OCI-LY1 (cell line): ENCODE measurements around the gene UST.

Source experiments
- H2AFZ ChIP-seq: fragments of 200-600 bp; sonication (generic), shearing (Covaris generic); 2 replicates; pipeline ENCODE4 v1.6.0; 2014; ENCODE audit warnings: antibody characterized with exemption, mild to moderate bottlenecking, low read length
- H3F3A ChIP-seq: fragments of 200-600 bp; sonication (generic), shearing (Covaris generic); 2 replicates; pipeline ENCODE4 v1.6.0; 2014; ENCODE audit warnings: mild to moderate bottlenecking, antibody characterized with exemption, low read length, moderate library complexity; ENCODE audit not compliant: insufficient read depth
- H3K27ac ChIP-seq: fragments of 200-600 bp; sonication (generic); 2 replicates; pipeline ENCODE4 v1.5.1; 2014; ENCODE audit warnings: low read length, mixed run types, mild to moderate bottlenecking, low read depth; ENCODE audit not compliant: poor library complexity, severe bottlenecking
- H3K27me3 ChIP-seq: fragments of 200-600 bp; sonication (generic); 2 replicates; pipeline ENCODE4 v1.6.0; 2014; ENCODE audit warnings: antibody characterized with exemption, mild to moderate bottlenecking, low read length, moderate library complexity; ENCODE audit not compliant: insufficient read depth
- H3K36me3 ChIP-seq: fragments of 200-600 bp; sonication (generic); 2 replicates; pipeline ENCODE4 v1.6.1; 2014; ENCODE audit warnings: mild to moderate bottlenecking, antibody characterized with exemption, low read length, moderate library complexity, mixed read lengths; ENCODE audit not compliant: insufficient read depth
- H3K4me1 ChIP-seq: fragments of 200-600 bp; sonication (generic); 2 replicates; pipeline ENCODE4 v1.5.1; 2014; ENCODE audit warnings: mild to moderate bottlenecking, low read length, moderate library complexity; ENCODE audit not compliant: insufficient read depth, severe bottlenecking
- H3K4me2 ChIP-seq: fragments of 200-600 bp; sonication (generic), shearing (Covaris generic); 2 replicates; pipeline ENCODE4 v1.6.1; 2014; ENCODE audit warnings: low read length
- H3K4me3 ChIP-seq: fragments of 200-600 bp; sonication (generic); 2 replicates; pipeline ENCODE4 v1.5.1; 2014; ENCODE audit warnings: low read length, low read depth, mild to moderate bottlenecking, mixed read lengths; ENCODE audit not compliant: poor library complexity, severe bottlenecking
- H3K79me2 ChIP-seq: fragments of 200-600 bp; shearing (Covaris generic); 2 replicates; pipeline ENCODE4 v1.6.1; 2016; ENCODE audit warnings: mixed run types, low read length, mixed read lengths; ENCODE audit not compliant: insufficient read depth
- H3K9ac ChIP-seq: fragments of 200-600 bp; sonication (generic), shearing (Covaris generic); 2 replicates; pipeline ENCODE4 v1.6.1; 2014; ENCODE audit warnings: mild to moderate bottlenecking, low read length, mixed read lengths
- H3K9me2 ChIP-seq: fragments of 200-600 bp; sonication (generic), shearing (Covaris generic); 2 replicates; pipeline ENCODE4 v1.6.1; 2014; ENCODE audit warnings: low read depth, mild to moderate bottlenecking, low read length, mixed read lengths
- H3K9me3 ChIP-seq: fragments of 200-600 bp; shearing (Covaris generic); 2 replicates; pipeline ENCODE4 v1.6.1; 2014; ENCODE audit warnings: low read length, mixed read lengths
- H4K20me1 ChIP-seq: fragments of 200-600 bp; sonication (generic), shearing (Covaris generic); 2 replicates; pipeline ENCODE4 v1.6.0; 2016; ENCODE audit warnings: mild to moderate bottlenecking, low read length; ENCODE audit not compliant: insufficient read depth
- EZH2 ChIP-seq: fragments of 200-600 bp; sonication (generic), shearing (Covaris generic); IDR thresholded peaks from 2 replicates; pipeline ENCODE4 v1.8.0; 2017; ENCODE audit warnings: borderline replicate concordance, mixed run types, mild to moderate bottlenecking, antibody characterized with exemption, low read length, moderate library complexity, mixed read lengths
- TF ChIP-seq, protein P1 (sequence below): fragments of 200-600 bp; sonication (generic), shearing (Covaris generic); IDR thresholded peaks from 2 replicates; pipeline ENCODE4 v1.5.1; 2017; ENCODE audit warnings: mild to moderate bottlenecking, antibody characterized with exemption, low read length, moderate library complexity, mixed read lengths

UST gene

DNA sequence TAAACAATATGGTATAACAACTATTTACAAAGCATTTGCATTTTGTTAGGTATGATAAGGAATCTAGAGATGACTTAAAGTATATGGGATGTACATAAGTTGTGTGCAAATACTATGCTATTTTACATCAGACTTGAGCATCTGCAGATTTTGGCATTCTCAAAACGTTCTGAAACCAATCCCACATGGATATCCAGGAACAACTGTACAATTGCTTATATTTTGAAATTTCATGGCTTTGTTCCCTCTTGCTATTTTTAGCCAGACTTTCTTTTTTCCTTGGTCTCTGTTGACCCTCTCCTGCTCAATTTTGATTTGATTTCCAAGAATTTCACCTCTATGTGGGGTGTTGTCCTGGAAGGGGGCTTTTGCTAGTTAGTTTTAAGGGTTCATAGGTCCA lies 32.9 kb upstream of the UST start:
- no peak overlapping the region for H3K4me3 ChIP-seq
- H3K79me2 ChIP-seq = no peaks in the 10 kb centered on the region
- H3F3A ChIP-seq = no peaks in the 10 kb centered on the region
- H3K4me1 ChIP-seq = no peaks in the 10 kb centered on the region
- no peak for TF ChIP-seq EZH2
- TF ChIP-seq, protein P1, sequence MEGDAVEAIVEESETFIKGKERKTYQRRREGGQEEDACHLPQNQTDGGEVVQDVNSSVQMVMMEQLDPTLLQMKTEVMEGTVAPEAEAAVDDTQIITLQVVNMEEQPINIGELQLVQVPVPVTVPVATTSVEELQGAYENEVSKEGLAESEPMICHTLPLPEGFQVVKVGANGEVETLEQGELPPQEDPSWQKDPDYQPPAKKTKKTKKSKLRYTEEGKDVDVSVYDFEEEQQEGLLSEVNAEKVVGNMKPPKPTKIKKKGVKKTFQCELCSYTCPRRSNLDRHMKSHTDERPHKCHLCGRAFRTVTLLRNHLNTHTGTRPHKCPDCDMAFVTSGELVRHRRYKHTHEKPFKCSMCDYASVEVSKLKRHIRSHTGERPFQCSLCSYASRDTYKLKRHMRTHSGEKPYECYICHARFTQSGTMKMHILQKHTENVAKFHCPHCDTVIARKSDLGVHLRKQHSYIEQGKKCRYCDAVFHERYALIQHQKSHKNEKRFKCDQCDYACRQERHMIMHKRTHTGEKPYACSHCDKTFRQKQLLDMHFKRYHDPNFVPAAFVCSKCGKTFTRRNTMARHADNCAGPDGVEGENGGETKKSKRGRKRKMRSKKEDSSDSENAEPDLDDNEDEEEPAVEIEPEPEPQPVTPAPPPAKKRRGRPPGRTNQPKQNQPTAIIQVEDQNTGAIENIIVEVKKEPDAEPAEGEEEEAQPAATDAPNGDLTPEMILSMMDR = no peak
- no peaks in the 10 kb centered on the region for H3K36me3 ChIP-seq
- no peaks in the 10 kb centered on the region for H3K27me3 ChIP-seq
- H3K9me3 ChIP-seq = no peaks in the 10 kb centered on the region
- no peak overlapping the region for H2AFZ ChIP-seq
- H3K9me2 ChIP-seq = no peaks in the 10 kb centered on the region
- H4K20me1 ChIP-seq = no peaks in the 10 kb centered on the region
- H3K9ac ChIP-seq = no peak overlapping the region
- no peak overlapping the region for H3K27ac ChIP-seq
- no peak overlapping the region for H3K4me2 ChIP-seq

DNA sequence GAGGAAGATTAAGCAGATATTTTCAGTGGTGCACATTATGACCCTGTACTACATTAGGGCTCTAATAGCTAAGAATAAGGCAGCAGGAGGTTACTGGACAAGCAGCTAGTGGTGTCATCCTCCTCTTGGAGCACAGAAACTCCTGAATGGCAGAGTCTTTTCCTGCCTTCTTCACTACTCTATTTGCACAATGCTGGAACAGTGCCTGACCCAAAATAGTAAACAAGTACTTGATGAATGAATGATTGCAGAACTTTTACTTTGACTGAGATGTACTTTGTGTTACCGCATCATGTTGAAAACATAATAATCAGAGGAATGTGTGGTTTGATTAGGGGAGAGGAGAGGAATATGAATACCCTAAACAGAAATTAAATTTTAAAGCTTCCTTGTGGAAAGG lies 30.0 kb upstream of the UST start:
- H3K9me2 ChIP-seq = no peaks in the 10 kb centered on the region
- no peaks in the 10 kb centered on the region for H4K20me1 ChIP-seq
- no peaks in the 10 kb centered on the region for H3K9me3 ChIP-seq
- no peaks in the 10 kb centered on the region for H3K79me2 ChIP-seq
- no peaks in the 10 kb centered on the region for H3K4me1 ChIP-seq
- no peak for TF ChIP-seq EZH2
- H3K36me3 ChIP-seq = no peaks in the 10 kb centered on the region
- H3K27ac ChIP-seq = no peak overlapping the region
- no peak overlapping the region for H3K4me3 ChIP-seq
- no peak overlapping the region for H3K9ac ChIP-seq
- no peaks in the 10 kb centered on the region for H3F3A ChIP-seq
- no peak overlapping the region for H3K4me2 ChIP-seq
- H3K27me3 ChIP-seq = no peaks in the 10 kb centered on the region
- H2AFZ ChIP-seq = no peak overlapping the region

DNA sequence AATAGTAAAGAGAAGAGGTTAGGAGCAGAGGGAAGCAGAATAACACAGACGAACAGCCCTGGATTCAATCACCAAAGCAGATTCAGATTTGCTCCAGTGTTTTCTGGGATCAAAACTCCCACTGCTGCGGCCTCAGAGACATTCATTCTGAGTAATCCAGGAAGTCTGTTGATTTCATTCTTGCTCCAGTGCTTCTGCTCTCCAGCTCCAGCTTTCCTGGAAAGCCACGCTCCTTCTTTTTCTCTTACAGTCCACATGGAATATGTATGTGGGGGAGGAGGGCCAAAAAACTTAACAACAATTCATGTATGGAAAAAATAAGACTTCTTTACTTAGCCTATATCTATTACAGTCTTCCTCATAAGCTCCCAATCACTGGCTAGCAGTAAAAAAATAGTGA lies 26.4 kb upstream of the UST start:
- Histone ChIP-seq H3K4me1 (no peaks in the 10 kb centered on the region), H3F3A (no peaks in the 10 kb centered on the region), H3K9me2 (no peaks in the 10 kb centered on the region), H3K27ac (no peak overlapping the region), H3K4me3 (no peak overlapping the region), H3K79me2 (no peaks in the 10 kb centered on the region), H3K4me2 (no peak overlapping the region), H3K9ac (no peak overlapping the region), H3K27me3 (no peaks in the 10 kb centered on the region), H3K36me3 (no peaks in the 10 kb centered on the region), H4K20me1 (no peaks in the 10 kb centered on the region), H2AFZ (no peak overlapping the region), H3K9me3 (no peaks in the 10 kb centered on the region)
- TF ChIP-seq, protein P1 = no peak
- TF ChIP-seq EZH2 = no peak

DNA sequence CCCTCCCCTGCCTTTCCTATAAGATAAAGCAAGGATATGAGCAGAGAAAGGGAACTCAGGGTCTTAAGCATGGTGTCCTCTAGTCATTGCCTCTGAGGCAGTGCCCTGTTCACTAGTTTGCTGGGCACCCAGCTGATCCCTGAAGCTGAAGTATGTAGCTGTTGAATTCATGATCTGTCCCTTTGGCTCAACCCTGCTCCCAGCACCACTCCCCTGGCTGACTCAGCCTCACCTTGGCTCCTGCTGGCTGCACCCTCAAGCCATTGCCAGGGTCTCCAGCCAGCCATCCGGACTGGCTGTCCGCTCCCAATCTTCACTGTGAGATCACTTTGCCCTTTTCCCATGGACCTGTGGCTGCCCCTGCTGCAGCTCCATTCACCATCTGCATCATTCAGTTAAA lies 25.9 kb upstream of the UST start:
- no peak overlapping the region for H3K27ac ChIP-seq
- no peaks in the 10 kb centered on the region for H3K4me1 ChIP-seq
- no peaks in the 10 kb centered on the region for H4K20me1 ChIP-seq
- TF ChIP-seq, protein P1 = no peak
- H3F3A ChIP-seq = no peaks in the 10 kb centered on the region
- H3K9me3 ChIP-seq = no peaks in the 10 kb centered on the region
- no peak overlapping the region for H3K4me2 ChIP-seq
- H3K9me2 ChIP-seq = no peaks in the 10 kb centered on the region
- no peaks in the 10 kb centered on the region for H3K79me2 ChIP-seq
- no peak overlapping the region for H3K4me3 ChIP-seq
- H3K36me3 ChIP-seq = no peaks in the 10 kb centered on the region
- H2AFZ ChIP-seq = no peak overlapping the region
- no peak overlapping the region for H3K9ac ChIP-seq
- H3K27me3 ChIP-seq = no peaks in the 10 kb centered on the region
